H1 (cell line): ENCODE measurements around the gene NLRP12. TPM values are rescaled to one million over a fixed set of nuclear protein-coding genes. Genes with fewer than 3 reads are reported as not detected.

Source experiments
- CHD2 ChIP-seq: IDR thresholded peaks from 2 replicates; pipeline ENCODE4 v1.6.1; 2012; ENCODE audit warnings: low read length, improper control_type of control experiment
- CREB1 ChIP-seq: IDR thresholded peaks from 2 replicates; pipeline ENCODE4 v1.6.1; 2012; ENCODE audit warnings: inconsistent platforms
- CTCF ChIP-seq, 3 experiments: IDR thresholded peaks; 1 replicate in 2 of 3; 2 replicates in 1 of 3; pipeline versions ENCODE4 v1.5.1 to v1.6.1; 2011; ENCODE audit warnings: low read length in 3 of 3, mild to moderate bottlenecking in 3 of 3, inconsistent platforms in 2 of 3, low read depth in 1 of 3, moderate library complexity in 1 of 3; ENCODE audit not compliant: insufficient read depth in 1 of 3; ENCODE audit errors: control extremely low read depth in 1 of 3
- E2F6 ChIP-seq: IDR thresholded peaks from 2 replicates; pipeline ENCODE4 v1.6.1; 2012; ENCODE audit warnings: inconsistent platforms
- EGR1 ChIP-seq: IDR thresholded peaks from 2 replicates; pipeline ENCODE4 v1.6.1; 2011; ENCODE audit warnings: low read depth, low read length, borderline replicate concordance
- NRF1 ChIP-seq: IDR thresholded peaks from 2 replicates; pipeline ENCODE4 v1.6.1; 2011; ENCODE audit warnings: mild to moderate bottlenecking, low read depth, low read length, improper control_type of control experiment
- RAD21 ChIP-seq, 2 experiments: IDR thresholded peaks in 1 of 2; conservative IDR thresholded peaks in 1 of 2; 2 replicates each; pipeline ENCODE4 v1.6.1; 2011; ENCODE audit warnings: low read depth in 2 of 2, low read length in 2 of 2, improper control_type of control experiment in 1 of 2, inconsistent platforms in 1 of 2, mild to moderate bottlenecking in 1 of 2, moderate library complexity in 1 of 2
- SP1 ChIP-seq: IDR thresholded peaks from 2 replicates; pipeline ENCODE4 v1.6.1; 2011; ENCODE audit warnings: low read depth, low read length
- polyA plus RNA-seq, 7 experiments: library from polyadenylated mRNA; depleted of rRNA in 3 of 7; stranded (reverse) in 5 of 7; unstranded in 2 of 7; fragments of >200 nt in 5 of 7; fragments of 200-250 nt in 2 of 7; gene quantifications; 1 replicate in 5 of 7; 2 replicates in 1 of 7; 4 replicates in 1 of 7; pipeline versions ENCODE4 v1.2.1 to v1.2.3, GENCODE V29; 2011 to 2013; ENCODE audit warnings: missing spikeins in 2 of 7, mixed read lengths in 2 of 7
- total RNA-seq: library from RNA; stranded (reverse); fragmentation: NEBNext Ultra II Directional; extraction: Animal tissue kit (Norgen Biotek cat#: 25700); gene quantifications from 2 replicates; pipeline ENCODE4 v1.2.1, GENCODE V29; 2021

The NLRP12 gene
- total and polyA plus RNA-seq, 2 of the 8 experiments (the other 6 are each of a cell fraction or from before 2014, with no cell fraction given) = 1.0 to 1.8 TPM

GRCh38 chr19:53809518-53810186, 14.5 kb downstream of the NLRP12 start (continued):
- TF ChIP-seq CTCF (IDR thresholded peaks at IDR 0.05; ENCODE audit: control extremely low read depth in 1 of 3, insufficient read depth in 1 of 3, low read depth in 1 of 3, low read length in 3 of 3) (peak; percentile 84 to 90 (median 87)), CHD2 (0 out of 2 replicates have a peak, but pooled peaks have one; percentile 26), EGR1 (no peak), CREB1 (0 out of 2 replicates have a peak, but pooled peaks have one; percentile 30), E2F6 (peak; percentile 98), NRF1 (no peak), SP1 (no peak), RAD21 (IDR thresholded peaks at IDR 0.05 in 1 of 2, conservative IDR thresholded peaks at IDR 0.05 in 1 of 2; ENCODE audit: low read depth in 2 of 2, low read length in 2 of 2) (peak; percentile 54 to 66)
